PC-9 (cell line): Measurements from ENCODE around the gene OGFOD1. TPM values are rescaled to one million over a fixed set of nuclear protein-coding genes. Genes with fewer than 3 reads are reported as not detected.
A peak's percentile ranks its signal among the peaks of the same experiment; 100 is the strongest.

Source experiments
- BruUV-seq: library from RNA; stranded (reverse); fragments of 400-500 nt; replicated peaks from 2 replicates; lab custom pipeline; 2021; lab: Mats Ljungman, UMichigan
- CTCF ChIA-PET: fragments of 300-600 bp; sonication (Branson Sonifier 250); formaldehyde crosslinking; loops from one replicate; lab custom pipeline; 2022; ENCODE audit warnings: antibody characterized with exemption; lab: Charles Lee
- POLR2A ChIA-PET: fragments of 300-600 bp; sonication (Branson Sonifier 250); formaldehyde crosslinking; loops from one replicate; lab custom pipeline; 2022; ENCODE audit warnings: antibody characterized with exemption; ENCODE audit not compliant: unreplicated experiment; lab: Charles Lee
- DNase-seq, 2 experiments: peaks; one replicate each; pipeline versions ENCODE4 v3.0.0 to v3.0.0-alpha.2; 2015 to 2022; ENCODE audit warnings: mixed read lengths in 1 of 2
- H2AFZ ChIP-seq: fragments of 200-600 bp; sonication (generic); 2 replicates; pipeline ENCODE4 v1.8.1; 2017; ENCODE audit warnings: antibody characterized with exemption
- H3F3A ChIP-seq: fragments of 200-600 bp; sonication (generic); 2 replicates; pipeline ENCODE4 v1.8.1; 2017; ENCODE audit warnings: antibody characterized with exemption, mild to moderate bottlenecking, low read depth; ENCODE audit not compliant: insufficient read depth
- H3K27ac ChIP-seq: fragments of 200-600 bp; sonication (generic); 2 replicates; pipeline ENCODE4 v1.6.1; 2016; ENCODE audit warnings: mixed run types
- H3K27me3 ChIP-seq: fragments of 200-600 bp; sonication (generic); 2 replicates; pipeline ENCODE4 v1.6.1; 2016; ENCODE audit warnings: low read depth, mixed run types; ENCODE audit not compliant: insufficient read depth
- H3K36me3 ChIP-seq: fragments of 200-600 bp; sonication (generic); 2 replicates; pipeline ENCODE4 v1.6.1; 2016; ENCODE audit warnings: low read depth, mixed run types
- H3K4me1 ChIP-seq: fragments of 200-600 bp; sonication (generic); replicated peaks from 2 replicates; pipeline ENCODE4 v1.6.1; 2016; ENCODE audit warnings: mixed run types; ENCODE audit not compliant: insufficient read depth
- H3K4me2 ChIP-seq: fragments of 200-600 bp; sonication (generic); 2 replicates; pipeline ENCODE4 v1.6.1; 2017; ENCODE audit warnings: mixed run types
- H3K4me3 ChIP-seq: fragments of 200-600 bp; sonication (generic); 2 replicates; pipeline ENCODE4 v1.6.1; 2016; ENCODE audit warnings: mixed run types
- H3K79me2 ChIP-seq: fragments of 200-600 bp; sonication (generic); 2 replicates; pipeline ENCODE4 v1.6.1; 2017; ENCODE audit warnings: low read depth, mixed run types
- H3K9me2 ChIP-seq: fragments of 200-600 bp; sonication (generic); 2 replicates; pipeline ENCODE4 v1.8.1; 2017; ENCODE audit warnings: mild to moderate bottlenecking; ENCODE audit not compliant: insufficient read depth
- H3K9me3 ChIP-seq: fragments of 200-600 bp; sonication (generic); 2 replicates; pipeline ENCODE4 v1.8.1; 2016; ENCODE audit warnings: low read depth; ENCODE audit not compliant: insufficient read depth
- H4K20me1 ChIP-seq: fragments of 200-600 bp; sonication (generic); 2 replicates; pipeline ENCODE4 v1.8.1; 2017; ENCODE audit not compliant: insufficient read depth
- CTCF ChIP-seq: fragments of 200-600 bp; sonication (generic); conservative IDR thresholded peaks from 2 replicates; pipeline ENCODE4 v1.6.1; 2017; ENCODE audit warnings: mixed run types, antibody characterized with exemption, mild to moderate bottlenecking, moderate library complexity
- EZH2 ChIP-seq: fragments of 200-600 bp; sonication (generic); IDR thresholded peaks from 2 replicates; pipeline ENCODE4 v1.8.0; 2017; ENCODE audit warnings: antibody characterized with exemption, low read depth
- intact Hi-C: fragments of 100-400 bp; cut with micrococcal nuclease; formaldehyde crosslinking; loops from one replicate; pipeline ENCODE4 v1.10.0; 2022; ENCODE audit not compliant: unreplicated experiment
- total RNA-seq: library from RNA; stranded (reverse); gene quantifications from 2 replicates; pipeline ENCODE4 v1.2.3, GENCODE V29; 2021

The OGFOD1 gene
- total RNA-seq, 1 experiment from 2014 or later, result 30.0 TPM

- H3F3A ChIP-seq, result peaks cover 43% of the 10 kb centered on the region
- POLR2A ChIA-PET, result interaction anchor here (1.4 kb wide), 1 partner anchor 42 kb away, joined by 8 read pairs; the partner anchor contains the start of genes NUDT21 and OGFOD1
- CTCF ChIA-PET, result interaction anchor here (0.6 kb wide), 1 partner anchor 597 kb away, joined by 4 read pairs; no protein-coding TSS in a partner anchor
- peak in 1 of 2 experiments; percentile 86 for DNase-seq
- peak overlapping the region; percentile 99 for H3K27ac ChIP-seq
- H3K9me3 ChIP-seq, result no peaks in the 10 kb centered on the region
- H3K9me2 ChIP-seq, result no peaks in the 10 kb centered on the region
- no peaks in the 10 kb centered on the region for H3K27me3 ChIP-seq
- H3K79me2 ChIP-seq, result peaks cover 22% of the 10 kb centered on the region; the same call in 1 of the 2 replicates
- intact Hi-C loops, result no loop called here
- no peak overlapping the region for H2AFZ ChIP-seq
- no TSS peak for BruUV-seq
- H3K36me3 ChIP-seq, result peaks cover 28% of the 10 kb centered on the region
- peaks cover 32% of the 10 kb centered on the region for H3K4me1 ChIP-seq
- H4K20me1 ChIP-seq, result no peaks in the 10 kb centered on the region
- H3K4me2 ChIP-seq, result peak overlapping the region; percentile 81
- TF ChIP-seq CTCF, result no peak
- TF ChIP-seq EZH2, result no peak
- H3K4me3 ChIP-seq, result peak overlapping the region; percentile 46; the same call in 1 of the 2 replicates
These were observed 42.8 kb upstream of the OGFOD1 start for GRCh38 chr16:56408379-56409098.

- intact Hi-C loops, result no loop called here
- CTCF ChIA-PET, result interaction anchor here (0.6 to 0.7 kb wide), 2 partner anchors 576 to 596 kb away, joined by 3 to 4 read pairs; partner anchors contain the start of gene CES1
- H3K4me2 ChIP-seq, result peak overlapping the region; percentile 81
These were observed 42.2 kb upstream of the OGFOD1 start for GRCh38 chr16:56409195-56409594.

GRCh38 chr16:56411123-56411522 lies 40.2 kb upstream of the OGFOD1 start:
- Histone ChIP-seq H3K4me2 (no peak overlapping the region), H3K9me2 (no peaks in the 10 kb centered on the region), H3K4me1 (peaks cover 32% of the 10 kb centered on the region), H3K27ac (no peak overlapping the region), H3K9me3 (no peaks in the 10 kb centered on the region), H3K4me3 (no peak overlapping the region), H2AFZ (no peak overlapping the region), H3K79me2 (peaks cover 48% of the 10 kb centered on the region), H4K20me1 (no peaks in the 10 kb centered on the region), H3F3A (peaks cover 49% of the 10 kb centered on the region), H3K27me3 (no peaks in the 10 kb centered on the region), H3K36me3 (peaks cover 16% of the 10 kb centered on the region)
- intact Hi-C loops, result no loop called here
- ChIA-PET CTCF (no interaction called here), POLR2A (no interaction called here)
- TF ChIP-seq EZH2, result no peak
- DNase-seq, result no peak
- no TSS peak for BruUV-seq

More at GRCh38 chr16:56409195-56409594, 42.2 kb upstream of the OGFOD1 start:
- Histone ChIP-seq H4K20me1 (no peaks in the 10 kb centered on the region), H3K4me3 (peak overlapping the region; percentile 46; the same call in 1 of the 2 replicates), H3K27ac (peak overlapping the region; percentile 99), H3K4me1 (peaks cover 32% of the 10 kb centered on the region), H3K79me2 (peaks cover 29% of the 10 kb centered on the region; the same call in 1 of the 2 replicates), H2AFZ (no peak overlapping the region), H3F3A (peaks cover 43% of the 10 kb centered on the region), H3K36me3 (peaks cover 25% of the 10 kb centered on the region), H3K9me3 (no peaks in the 10 kb centered on the region), H3K9me2 (no peaks in the 10 kb centered on the region), H3K27me3 (no peaks in the 10 kb centered on the region)
- peak; percentile 42 to 94 for DNase-seq
- TF ChIP-seq CTCF (no peak), EZH2 (no peak)
- BruUV-seq, result no TSS peak
- POLR2A ChIA-PET, result interaction anchor here (1.4 kb wide), 1 partner anchor 42 kb away, joined by 8 read pairs; the partner anchor contains the start of genes NUDT21 and OGFOD1
